HG02840 (cell line): ENCODE results near the gene OR5T2.
"Not testable (repeated sequence)": the region's sequence is repeated elsewhere in the genome, so short reads cannot be mapped to it uniquely, and the experiment has no call there.

Experiments used
- ATAC-seq: cut with Tn5 transposase; IDR thresholded peaks from one replicate; pipeline ENCODE4 v1.9.1; 2021; ENCODE audit warnings: mild to moderate bottlenecking, moderate library complexity, moderate number of reproducible peaks; ENCODE audit not compliant: unreplicated experiment, low FRiP score

OR5T2 gene

DNA sequence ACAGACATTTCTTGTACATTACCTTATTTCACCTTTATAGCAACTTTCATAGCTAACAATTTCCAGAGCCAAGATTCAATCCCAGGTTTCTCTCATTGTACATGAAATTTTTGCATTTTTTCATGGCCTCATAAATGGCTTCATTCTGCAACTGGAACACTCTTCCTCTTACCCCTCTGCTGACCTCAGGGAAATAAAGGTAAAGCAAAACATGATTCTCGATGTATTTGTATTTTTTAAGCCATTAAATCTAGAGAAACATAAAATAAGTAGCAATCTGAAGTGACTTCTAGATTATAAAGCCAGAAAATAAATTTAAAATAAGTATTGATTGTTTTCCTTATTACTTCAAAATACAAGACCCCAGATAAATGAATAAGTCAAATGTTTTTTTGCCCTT, at the start of gene OR5T2:
Gene OR5T2, minus strand, starts transcription at position 101 of the 400 bp plus-strand sequence. CDS start 1,193 bp downstream, outside the sequence.
- no peak for ATAC-seq

DNA sequence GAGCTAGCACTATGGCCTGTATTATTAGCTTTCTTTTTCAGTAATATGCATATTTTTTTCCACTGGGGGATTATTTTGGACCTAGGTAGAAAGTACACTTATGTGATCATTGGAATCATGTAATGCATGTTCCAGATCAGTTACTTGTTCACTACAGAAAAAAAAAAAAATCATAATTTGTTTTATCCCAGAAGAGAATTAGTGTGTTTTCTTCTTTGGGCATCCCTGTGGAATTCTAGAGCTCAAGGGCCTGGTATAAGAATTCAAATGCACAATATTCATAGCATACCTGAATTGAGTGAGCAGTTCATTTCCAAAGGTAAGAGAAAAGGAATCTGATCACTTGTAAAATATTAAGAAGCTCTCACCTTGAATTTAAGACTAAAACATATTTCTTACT, 39.8 kb upstream of the OR5T2 start, which contains the start of gene OR5T1:
Gene OR5T1, plus strand, starts transcription at position 301 of the 400 bp plus-strand sequence. CDS start 1,485 bp downstream, outside the sequence.
- ATAC-seq, result no peak

DNA sequence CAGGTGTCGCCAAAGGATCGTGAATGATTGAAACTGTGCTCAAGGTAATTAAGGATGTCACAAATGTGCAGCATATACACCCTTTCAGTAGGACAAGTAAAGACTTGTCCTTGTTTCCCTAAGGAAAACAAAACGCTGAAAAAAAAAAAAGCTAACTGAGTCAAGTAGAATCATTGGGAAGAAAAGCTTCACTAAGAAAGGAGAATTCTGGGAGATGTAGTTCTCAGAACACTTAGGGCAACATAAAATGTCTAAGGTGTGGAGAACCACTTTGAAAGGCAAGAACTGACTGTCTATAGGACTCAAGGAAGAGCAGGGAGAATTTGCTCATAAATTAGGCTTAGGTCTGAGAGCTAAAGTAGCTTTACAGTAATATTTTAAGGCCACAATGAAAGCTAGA, 37.0 kb upstream of the OR5T2 start:
- no peak for ATAC-seq

DNA sequence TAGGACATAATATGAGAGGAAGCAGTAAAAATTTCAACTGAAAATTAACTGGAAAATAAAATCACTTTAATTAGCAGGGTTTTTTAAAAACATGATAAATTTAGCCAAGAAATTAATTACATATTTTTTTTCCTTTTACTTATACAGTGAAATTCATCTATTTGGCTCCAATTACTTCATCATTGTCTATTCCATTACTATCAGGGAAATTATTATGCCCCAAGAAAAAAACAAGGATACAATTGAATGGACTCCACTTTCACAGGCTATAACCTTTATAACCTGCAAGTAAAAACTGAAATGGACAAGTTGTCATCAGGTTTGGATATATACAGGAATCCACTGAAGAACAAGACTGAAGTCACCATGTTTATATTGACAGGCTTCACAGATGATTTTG, 17.9 kb upstream of the OR5T2 start, which contains the start of gene OR5T3:
Gene OR5T3, plus strand, starts transcription at position 301 of the 400 bp plus-strand sequence. Its CDS starts 0 bp downstream, at position 301.
- ATAC-seq, result no peak

DNA sequence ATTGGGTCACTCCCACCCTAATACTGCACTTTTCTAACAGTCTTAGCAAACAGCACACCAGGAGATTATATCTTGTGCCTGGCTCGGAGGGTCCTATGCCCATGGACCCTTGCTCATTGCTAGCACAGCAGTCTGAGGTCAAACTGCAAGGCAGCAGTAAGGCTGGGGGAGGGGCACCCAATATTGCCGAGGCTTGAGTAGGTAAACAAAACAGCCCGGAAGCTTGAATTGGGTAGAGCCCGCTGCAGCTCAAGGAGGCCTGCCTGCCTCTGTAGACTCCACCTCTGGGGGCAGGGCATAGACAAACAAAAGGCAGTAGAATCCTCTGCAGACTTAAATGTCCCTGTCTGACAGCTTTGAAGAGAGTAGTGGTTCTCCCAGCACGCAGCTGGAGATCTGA, 14.3 kb downstream of the OR5T2 start:
- not testable (repeated sequence) for ATAC-seq

DNA sequence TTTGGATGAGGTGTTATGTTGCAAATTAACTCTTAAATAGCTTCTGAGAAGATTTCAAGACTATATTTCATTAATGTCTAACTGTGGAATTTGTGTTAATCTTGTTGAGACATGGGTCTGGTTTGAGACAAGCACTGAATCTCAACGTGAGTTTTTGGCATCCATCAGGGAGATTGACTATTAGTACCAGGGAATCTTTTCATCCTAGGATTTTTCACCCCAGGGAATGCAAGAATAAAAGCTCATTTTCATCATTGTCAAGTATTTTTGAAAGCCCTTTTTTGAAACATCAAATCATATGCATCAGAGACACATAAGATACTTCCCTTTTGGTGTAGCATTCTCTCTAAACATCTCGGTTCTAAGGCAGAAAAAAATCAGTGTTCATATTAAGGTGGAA, 19.5 kb downstream of the OR5T2 start:
- no peak for ATAC-seq

DNA sequence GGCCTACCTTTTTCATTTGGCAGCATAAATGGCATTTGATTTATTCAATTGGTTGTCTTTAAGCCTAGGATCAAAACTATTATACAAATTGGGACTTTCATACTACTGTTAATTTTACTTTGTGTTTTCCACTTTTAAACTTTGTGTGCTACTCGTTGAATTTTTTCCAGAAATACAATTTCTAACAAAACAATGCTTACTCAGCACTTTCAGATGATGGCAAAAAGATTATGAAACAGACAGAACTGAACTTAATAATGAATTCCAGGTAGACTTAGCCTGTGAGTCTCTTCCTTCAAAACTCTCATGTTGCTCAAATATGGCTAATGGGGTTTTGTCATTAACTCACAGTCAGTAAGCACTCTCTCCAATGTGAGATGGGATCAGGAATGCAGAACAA, 26.3 kb downstream of the OR5T2 start:
- ATAC-seq, result no peak

DNA sequence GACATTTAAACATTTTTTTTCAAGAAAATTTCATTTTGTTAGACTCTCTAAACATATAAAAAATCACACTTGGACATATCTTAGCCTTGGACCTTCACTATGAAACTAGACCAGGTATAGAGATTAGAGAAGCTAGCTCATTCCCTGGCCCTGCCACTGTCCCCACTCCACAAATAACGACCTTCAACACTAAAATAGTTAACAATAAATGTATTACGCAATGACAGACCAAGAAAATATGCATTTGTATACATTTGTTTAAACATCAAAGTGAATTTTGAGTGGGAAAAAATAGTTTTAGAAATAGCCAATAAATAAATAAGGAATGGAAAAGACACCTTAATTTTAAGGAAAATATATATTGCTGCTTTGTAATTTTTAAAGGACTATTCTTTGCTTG, 36.7 kb downstream of the OR5T2 start:
- ATAC-seq, result no peak

DNA sequence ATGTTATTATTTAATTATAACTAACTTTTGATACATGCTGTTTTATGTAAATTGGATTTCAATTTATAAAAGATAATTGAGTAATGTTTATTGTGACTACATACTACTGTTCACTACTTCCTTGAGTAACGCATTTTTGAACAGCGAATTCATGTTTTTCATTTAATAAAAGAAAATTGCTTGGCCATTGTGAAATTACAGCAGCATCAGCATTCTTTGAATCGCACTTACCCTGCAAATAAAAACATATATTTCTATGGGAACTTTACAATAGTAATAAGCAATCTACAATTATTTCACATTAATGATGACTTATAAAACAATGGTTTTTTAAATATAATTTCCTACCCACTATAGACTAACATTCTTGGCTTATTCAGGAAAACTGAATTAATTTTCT, 37.4 kb downstream of the OR5T2 start:
- ATAC-seq, result no peak

DNA sequence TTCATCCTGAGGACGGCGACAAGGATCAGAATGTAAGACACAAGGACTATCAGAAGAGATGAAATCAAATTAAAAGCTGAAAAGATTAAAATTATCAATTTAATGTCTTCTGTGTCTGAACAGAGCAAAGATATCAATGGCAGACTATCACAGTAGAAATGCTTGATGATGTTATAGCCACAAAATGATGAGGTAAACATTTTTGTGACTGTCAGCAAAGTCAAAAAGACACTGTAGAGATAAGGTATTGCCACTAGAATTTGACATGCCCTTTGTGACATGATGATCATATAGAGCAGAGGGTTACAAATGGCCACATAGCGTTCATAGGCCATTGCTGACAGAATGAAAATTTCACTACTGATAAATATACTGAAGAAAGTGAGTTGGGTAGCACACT, 45.5 kb downstream of the OR5T2 start:
- ATAC-seq, result no peak

DNA sequence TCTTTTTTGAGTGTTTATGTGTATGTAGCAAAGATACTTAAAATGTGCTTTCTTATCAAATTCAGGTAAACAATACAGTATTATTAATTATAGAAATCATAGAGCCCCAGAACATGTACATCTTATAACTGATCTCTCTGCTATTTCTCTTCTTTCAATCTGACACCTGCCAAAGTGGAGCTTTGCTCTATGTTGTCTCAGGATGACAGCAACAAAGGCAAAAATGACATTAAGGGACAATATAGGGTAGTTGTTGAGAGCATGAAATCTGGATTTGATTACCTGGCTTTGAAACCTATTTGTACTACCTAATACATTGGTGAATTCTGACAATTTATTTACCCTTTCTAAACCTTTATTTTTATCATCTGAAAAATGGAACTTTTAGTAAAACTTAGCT, 50.6 kb downstream of the OR5T2 start:
- no peak for ATAC-seq
